Mucosa of rectum (tissue), 2 donors: ENCODE measurements around the gene PKMYT1.

ENCODE experiments used
- H3K27ac ChIP-seq, 2 donors: one replicate each; pipeline ENCODE4 v1.7.0; 2013; ENCODE audit warnings: inconsistent platforms in 2 of 2, low read depth in 2 of 2, low read length in 2 of 2
- H3K27me3 ChIP-seq, 2 donors: one replicate each; pipeline ENCODE4 v1.7.0; 2013; ENCODE audit warnings: low read length in 2 of 2; ENCODE audit not compliant: control insufficient read depth in 2 of 2, insufficient read depth in 2 of 2
- H3K36me3 ChIP-seq, 2 donors: one replicate each; pipeline ENCODE4 v1.7.0; 2013; ENCODE audit warnings: low read length in 2 of 2; ENCODE audit not compliant: control insufficient read depth in 2 of 2, insufficient read depth in 2 of 2
- H3K4me1 ChIP-seq, 2 donors: one replicate each; pipeline ENCODE4 v1.7.0; 2013; ENCODE audit warnings: low read length in 2 of 2, mild to moderate bottlenecking in 1 of 2; ENCODE audit not compliant: control insufficient read depth in 2 of 2, insufficient read depth in 2 of 2
- H3K4me3 ChIP-seq, 2 donors: one replicate each; pipeline ENCODE4 v1.7.0; 2013; ENCODE audit warnings: low read length in 2 of 2
- H3K9ac ChIP-seq, 2 donors: one replicate each; pipeline ENCODE4 v1.7.0; 2013; ENCODE audit warnings: low read length in 2 of 2, low read depth in 1 of 2, mild to moderate bottlenecking in 1 of 2
- H3K9me3 ChIP-seq, 2 donors: one replicate each; pipeline ENCODE4 v1.7.0; 2013; ENCODE audit warnings: low read length in 2 of 2; ENCODE audit not compliant: control insufficient read depth in 2 of 2
- donor health status: healthy.
- donor health status: Normal muscosa, but diverticular disease.

Gene PKMYT1

DNA sequence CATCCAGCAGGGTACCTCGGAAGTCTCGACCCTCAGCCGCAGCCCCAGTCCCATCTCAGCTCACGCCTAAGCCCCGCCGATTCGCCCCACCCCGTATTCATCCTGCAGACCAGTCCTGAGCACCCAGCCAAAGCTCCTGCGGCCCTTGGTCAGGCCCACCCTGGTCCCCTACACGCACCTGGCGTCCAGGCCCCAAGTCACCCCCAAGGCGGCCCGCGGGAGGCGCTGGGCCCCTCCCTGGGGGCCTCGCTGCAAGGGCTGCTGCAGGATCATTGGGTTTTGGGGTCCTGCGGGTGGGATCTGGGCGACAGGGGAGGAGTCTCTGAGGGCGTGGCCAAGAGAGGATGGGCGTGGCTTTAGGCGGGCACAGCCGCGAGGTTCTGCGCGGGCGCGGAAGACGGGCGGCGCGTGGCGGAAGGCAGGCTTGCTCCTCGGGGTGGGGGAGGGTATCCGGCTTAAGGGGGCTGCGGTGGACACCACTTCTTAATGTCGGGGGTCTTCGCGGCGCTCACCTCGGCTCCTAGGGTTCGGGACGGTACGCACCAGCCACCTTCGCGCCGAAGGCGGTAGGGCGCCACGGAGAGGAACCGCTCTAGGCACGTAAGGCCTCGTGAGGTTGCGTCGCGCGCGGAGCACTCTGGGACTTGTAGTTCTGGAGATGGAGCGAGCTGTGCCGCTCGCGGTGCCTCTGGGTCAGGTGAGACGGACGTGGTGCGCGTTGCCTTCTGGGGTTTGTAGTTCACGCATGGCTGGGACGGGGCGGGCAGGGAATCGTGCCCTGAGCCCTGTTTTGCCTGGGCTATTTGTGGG, 43.6 kb upstream of the PKMYT1 start, which contains the start of the genes HCFC1R1 and THOC6:
TSS of gene HCFC1R1 (minus strand) at position 274 of the 810 bp plus-strand sequence. CDS start at position 273, 1 bp downstream.
TSS of gene THOC6 (plus strand) at position 367 of the 810 bp plus-strand sequence. CDS start at position 659, 292 bp downstream.
- Histone ChIP-seq H3K4me1 (peaks cover 36 to 40% of the 10 kb centered on the region in 2 donors), H3K36me3 (peaks cover 11 to 17% of the 10 kb centered on the region in 2 donors), H3K27me3 (peaks cover 0 to under 1% of the 10 kb centered on the region in 2 donors), H3K9me3 (no peaks in the 10 kb centered on the region), H3K9ac (peak within 1 kb of the TSS; percentile 79 to 90), H3K4me3 (peak within 1 kb of the TSS; percentile 84 to 94), H3K27ac (peak within 1 kb of the TSS; percentile 90 to 92)

DNA sequence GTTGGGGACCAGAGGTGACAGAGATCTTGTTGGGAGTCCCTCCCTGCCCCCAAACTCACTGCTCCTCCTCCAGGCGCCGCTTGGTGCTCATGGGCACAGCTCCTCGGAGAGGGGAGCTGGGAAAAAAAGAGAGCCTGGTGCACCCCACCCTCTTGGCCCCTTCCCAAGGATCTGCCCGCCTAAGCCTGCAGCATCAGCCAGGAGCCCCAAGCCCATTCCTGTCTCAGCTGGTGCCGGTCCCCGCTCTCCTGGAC, 43.1 kb upstream of the PKMYT1 start:
- Histone ChIP-seq H3K27ac (peak overlapping the region; percentile 90 to 92), H3K4me3 (peak overlapping the region; percentile 84 to 94), H3K27me3 (peaks cover 0 to 3% of the 10 kb centered on the region in 2 donors), H3K9me3 (no peaks in the 10 kb centered on the region), H3K4me1 (peaks cover 37 to 38% of the 10 kb centered on the region in 2 donors), H3K9ac (peak overlapping the region; percentile 79 to 90), H3K36me3 (peaks cover 11 to 16% of the 10 kb centered on the region in 2 donors)

DNA sequence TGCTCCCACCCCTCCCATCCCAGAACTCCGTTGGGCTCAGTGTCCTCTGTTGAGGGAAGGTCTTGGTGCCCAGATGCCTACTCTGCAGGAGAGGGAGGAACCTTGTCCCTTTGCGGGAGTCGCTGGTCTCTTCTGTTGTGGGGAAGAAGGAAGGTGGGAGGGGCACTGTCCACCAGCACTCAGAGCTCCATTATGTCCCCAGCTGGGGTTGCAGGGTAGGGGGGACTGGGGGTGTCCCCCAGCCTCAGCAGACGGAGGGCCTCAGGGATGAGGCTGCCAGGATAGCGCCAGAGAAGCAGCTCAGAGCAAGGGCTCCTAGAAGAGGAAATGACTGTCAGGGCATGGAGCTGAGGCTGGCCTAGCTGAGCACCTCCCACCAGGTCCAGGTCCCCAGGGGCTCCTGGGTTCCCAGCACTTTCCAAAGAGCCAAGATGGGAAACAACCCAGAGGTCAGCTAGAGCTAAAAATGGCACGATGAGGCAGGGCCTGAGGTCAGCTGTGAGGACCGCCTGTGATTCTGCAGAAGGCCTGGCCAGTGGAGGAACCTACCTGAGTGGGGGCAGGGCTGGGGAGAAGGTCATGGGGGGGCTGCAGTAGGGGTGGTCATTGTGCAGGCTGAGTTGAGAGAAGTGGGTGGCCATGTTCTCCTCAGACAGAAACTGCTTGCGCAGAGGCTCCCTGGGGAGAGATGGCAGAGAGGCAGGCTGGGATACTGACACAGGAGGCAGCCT, 42.6 kb upstream of the PKMYT1 start:
- Histone ChIP-seq H3K9ac (peak overlapping the region; percentile 32 to 90), H3K9me3 (no peaks in the 10 kb centered on the region), H3K36me3 (peaks cover 11 to 16% of the 10 kb centered on the region in 2 donors), H3K27ac (peak overlapping the region; percentile 90 to 92), H3K4me1 (peaks cover 38 to 40% of the 10 kb centered on the region in 2 donors), H3K4me3 (peak overlapping the region; percentile 84 to 94), H3K27me3 (peaks cover 0 to 5% of the 10 kb centered on the region in 2 donors)

DNA sequence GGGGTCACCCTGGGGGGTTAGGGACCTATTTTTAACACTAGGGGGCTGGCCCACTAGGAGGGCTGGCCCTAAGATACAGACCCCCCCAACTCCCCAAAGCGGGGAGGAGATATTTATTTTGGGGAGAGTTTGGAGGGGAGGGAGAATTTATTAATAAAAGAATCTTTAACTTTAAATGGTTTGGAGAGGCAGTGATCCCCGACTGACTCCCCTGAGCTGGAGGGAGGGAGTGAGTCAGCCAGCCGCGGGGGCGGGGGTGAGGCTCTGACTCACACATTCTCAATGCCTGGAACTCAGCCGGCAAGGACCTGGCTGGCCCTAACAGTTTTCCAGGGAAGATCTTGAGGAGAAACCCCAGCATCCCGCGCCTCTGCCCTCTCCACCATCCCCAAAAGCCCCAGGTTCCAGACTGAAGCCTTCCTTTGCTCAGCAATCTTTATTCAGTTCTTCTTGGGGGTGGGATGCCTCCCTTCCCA, 42.0 kb upstream of the PKMYT1 start:
- Histone ChIP-seq H3K9me3 (no peaks in the 10 kb centered on the region), H3K9ac (peak overlapping the region in 1 of 2 donors; percentile 90), H3K27me3 (peaks cover 0 to 5% of the 10 kb centered on the region in 2 donors), H3K4me3 (peak overlapping the region; percentile 42 to 94), H3K4me1 (peaks cover 36 to 37% of the 10 kb centered on the region in 2 donors), H3K27ac (peak overlapping the region; percentile 90 to 92), H3K36me3 (peaks cover 11 to 14% of the 10 kb centered on the region in 2 donors)

DNA sequence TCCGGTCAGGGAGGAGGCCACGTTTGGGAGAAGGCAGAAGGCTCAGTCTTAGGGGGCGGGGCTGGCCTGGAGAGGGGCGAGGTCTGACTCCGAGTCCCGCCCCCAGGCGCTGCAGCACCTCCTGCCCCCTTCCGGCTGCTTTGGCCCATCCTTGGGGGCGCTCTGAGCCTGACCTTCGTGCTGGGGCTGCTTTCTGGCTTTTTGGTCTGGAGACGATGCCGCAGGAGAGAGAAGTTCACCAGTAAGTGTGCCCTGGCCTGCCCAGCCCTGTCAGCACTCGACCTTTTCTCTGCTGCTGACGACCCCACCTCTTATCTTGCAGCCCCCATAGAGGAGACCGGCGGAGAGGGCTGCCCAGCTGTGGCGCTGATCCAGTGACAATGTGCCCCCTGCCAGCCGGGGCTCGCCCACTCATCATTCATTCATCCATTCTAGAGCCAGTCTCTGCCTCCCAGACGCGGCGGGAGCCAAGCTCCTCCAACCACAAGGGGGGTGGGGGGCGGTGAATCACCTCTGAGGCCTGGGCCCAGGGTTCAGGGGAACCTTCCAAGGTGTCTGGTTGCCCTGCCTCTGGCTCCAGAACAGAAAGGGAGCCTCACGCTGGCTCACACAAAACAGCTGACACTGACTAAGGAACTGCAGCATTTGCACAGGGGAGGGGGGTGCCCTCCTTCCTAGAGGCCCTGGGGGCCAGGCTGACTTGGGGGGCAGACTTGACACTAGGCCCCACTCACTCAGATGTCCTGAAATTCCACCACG, 41.4 kb upstream of the PKMYT1 start:
- Histone ChIP-seq H3K4me3 (peak overlapping the region; percentile 65 to 84), H3K9me3 (no peaks in the 10 kb centered on the region), H3K4me1 (peaks cover 36 to 37% of the 10 kb centered on the region in 2 donors), H3K27me3 (peaks cover 0 to 5% of the 10 kb centered on the region in 2 donors), H3K9ac (peak overlapping the region in 1 of 2 donors; percentile 84), H3K36me3 (peaks cover 5 to 7% of the 10 kb centered on the region in 2 donors), H3K27ac (peak overlapping the region; percentile 79 to 90)

DNA sequence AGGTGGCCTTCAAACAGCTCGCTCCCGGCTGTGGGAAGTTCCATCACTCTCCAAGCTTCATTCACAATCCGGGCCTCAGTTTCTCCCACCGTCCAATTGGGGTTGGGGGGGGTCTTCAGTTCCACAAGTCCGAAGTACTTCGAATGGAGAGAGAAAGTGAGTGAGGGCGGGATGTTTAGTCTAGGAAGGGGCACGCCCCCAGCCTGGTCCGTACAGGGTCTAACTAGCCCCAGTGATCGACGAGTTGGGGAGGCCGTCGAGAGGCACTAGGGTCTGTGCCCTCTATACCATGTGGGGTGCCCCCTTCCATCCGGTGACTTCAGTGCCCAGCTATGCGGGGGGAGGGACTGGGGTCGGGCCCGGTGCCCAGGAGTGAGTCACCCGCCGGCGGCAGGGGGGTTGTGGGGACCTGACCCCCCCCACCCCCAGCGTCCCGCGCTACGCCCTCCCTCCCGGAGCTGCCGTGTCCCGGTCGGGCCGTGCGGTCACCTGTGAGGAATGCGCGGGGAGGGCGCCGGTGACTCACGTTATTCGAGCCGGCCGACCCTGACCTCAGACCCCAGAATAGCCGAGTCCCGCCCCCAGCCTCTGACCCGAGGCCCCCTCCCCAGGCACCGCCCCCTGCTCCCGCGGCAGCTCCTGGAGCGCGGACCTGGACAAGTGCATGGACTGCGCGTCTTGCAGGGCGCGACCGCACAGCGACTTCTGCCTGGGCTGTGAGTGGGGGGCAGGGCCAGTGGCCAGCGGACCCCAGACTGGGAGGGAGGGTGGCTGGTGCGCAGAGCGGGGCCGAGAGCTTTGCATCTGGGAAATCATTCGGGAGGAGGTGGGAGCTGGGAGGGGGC, 40.6 kb upstream of the PKMYT1 start:
- Histone ChIP-seq H3K27me3 (peaks cover 0 to 5% of the 10 kb centered on the region in 2 donors), H3K4me1 (peaks cover 36 to 37% of the 10 kb centered on the region in 2 donors), H3K9me3 (no peaks in the 10 kb centered on the region), H3K27ac (peak overlapping the region; percentile 79 to 90), H3K4me3 (peak overlapping the region; percentile 75 to 84), H3K9ac (peak overlapping the region; percentile 68 to 84), H3K36me3 (no peaks in the 10 kb centered on the region)

DNA sequence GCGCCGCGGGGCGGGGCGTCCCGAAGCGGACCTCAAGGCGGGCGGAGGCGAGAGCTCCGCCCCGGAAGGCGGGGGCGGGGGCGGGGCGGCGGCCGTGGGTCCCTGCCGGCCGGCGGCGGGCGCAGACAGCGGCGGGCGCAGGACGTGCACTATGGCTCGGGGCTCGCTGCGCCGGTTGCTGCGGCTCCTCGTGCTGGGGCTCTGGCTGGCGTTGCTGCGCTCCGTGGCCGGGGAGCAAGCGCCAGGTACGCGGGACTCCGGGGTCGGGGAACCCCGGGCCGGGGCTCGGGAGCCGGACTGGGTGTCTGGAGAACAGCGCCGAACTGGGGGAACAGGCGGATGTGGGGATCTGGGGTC, 40.0 kb upstream of the PKMYT1 start, which contains the start of gene TNFRSF12A:
TSS of gene TNFRSF12A (plus strand) at position 122 of the 357 bp plus-strand sequence. CDS start at position 152, 30 bp downstream.
- Histone ChIP-seq H3K9ac (peak within 1 kb of the TSS; percentile 68 to 84), H3K27ac (peak within 1 kb of the TSS; percentile 79 to 90), H3K4me3 (peak within 1 kb of the TSS; percentile 75 to 84), H3K4me1 (peaks cover 36 to 37% of the 10 kb centered on the region in 2 donors), H3K9me3 (no peaks in the 10 kb centered on the region), H3K36me3 (no peaks in the 10 kb centered on the region), H3K27me3 (peaks cover 0 to 5% of the 10 kb centered on the region in 2 donors)

DNA sequence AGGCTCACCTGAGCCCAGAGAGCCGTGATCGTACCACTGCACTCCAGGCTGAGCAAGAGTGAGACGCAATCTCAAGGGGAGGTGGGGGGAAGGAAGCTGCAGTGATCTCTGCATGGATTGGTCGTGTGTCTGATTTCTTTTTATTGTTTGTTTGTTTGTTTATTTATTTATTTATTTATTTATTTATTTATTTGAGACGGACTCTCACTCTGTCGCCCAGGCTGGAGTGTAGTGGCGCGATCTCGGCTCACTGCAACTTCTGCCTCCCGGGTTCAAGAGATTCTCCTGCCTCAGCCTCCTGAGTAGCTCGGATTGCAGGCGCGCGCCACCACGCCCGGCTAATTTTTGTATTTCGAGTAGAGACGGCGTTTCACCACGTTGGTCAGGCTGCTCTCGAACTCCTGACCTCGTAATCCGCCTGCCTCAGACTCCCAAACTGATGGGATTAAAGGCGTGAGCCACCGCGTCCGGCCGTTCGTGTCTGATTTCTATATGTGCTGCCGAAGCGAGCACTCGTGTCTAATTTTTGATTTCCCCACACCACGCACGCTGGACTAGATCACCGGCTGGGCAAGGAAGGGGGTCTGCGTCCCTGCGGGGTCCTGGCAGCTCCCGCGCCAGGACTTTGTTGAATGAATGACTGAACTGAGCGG, 39.5 kb upstream of the PKMYT1 start:
- Histone ChIP-seq H3K9me3 (no peaks in the 10 kb centered on the region), H3K9ac (no peak overlapping the region), H3K27me3 (peaks cover 0 to 5% of the 10 kb centered on the region in 2 donors), H3K36me3 (no peaks in the 10 kb centered on the region), H3K4me3 (peak overlapping the region; percentile 64 to 73), H3K4me1 (peaks cover 36 to 37% of the 10 kb centered on the region in 2 donors), H3K27ac (peak overlapping the region in 1 of 2 donors; percentile 79)
